HG03571 (cell line): ENCODE data around the gene SERAC1.

Experiments used
- ATAC-seq: cut with Tn5 transposase; IDR thresholded peaks from one replicate; pipeline ENCODE4 v1.9.1; 2021; ENCODE audit not compliant: unreplicated experiment

Gene SERAC1

DNA sequence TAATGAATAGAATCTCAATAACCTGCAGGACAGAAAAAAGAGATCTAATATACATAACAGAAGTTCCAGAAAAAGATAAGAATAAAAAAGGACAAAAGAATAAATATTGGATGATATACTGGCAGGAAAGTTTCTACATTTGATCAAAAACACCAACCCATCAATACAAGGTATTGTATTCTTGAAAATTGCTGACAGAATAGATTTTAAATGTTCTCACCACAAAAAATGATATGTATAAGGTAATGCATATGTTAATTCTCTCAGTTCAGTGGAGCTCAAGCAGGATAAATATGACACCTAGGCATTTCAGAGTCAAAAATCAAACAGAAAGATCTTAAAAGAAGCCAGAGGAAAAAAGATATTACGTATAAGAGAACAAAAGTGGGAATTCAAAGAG lies 43.8 kb downstream of the SERAC1 start:
- no peak for ATAC-seq

DNA sequence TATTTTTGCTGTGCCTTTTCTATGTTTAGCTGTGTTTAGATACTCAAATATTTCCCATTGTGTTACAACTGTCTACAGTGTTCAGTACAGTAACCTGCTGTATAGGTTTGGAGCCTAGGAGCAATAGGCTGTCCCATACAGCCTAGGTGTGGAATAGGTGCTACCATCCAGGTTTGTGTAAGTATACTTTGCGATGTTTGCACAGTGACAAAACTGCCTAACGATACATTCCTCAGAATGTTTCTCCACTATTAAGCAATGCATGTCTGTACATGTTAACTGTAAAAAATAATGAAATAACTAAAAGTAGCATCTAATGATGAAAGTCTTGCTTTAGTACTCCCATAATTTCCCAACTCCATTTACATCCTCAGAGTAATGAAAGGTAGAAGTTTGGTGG lies 46.0 kb downstream of the SERAC1 start:
- no peak for ATAC-seq

DNA sequence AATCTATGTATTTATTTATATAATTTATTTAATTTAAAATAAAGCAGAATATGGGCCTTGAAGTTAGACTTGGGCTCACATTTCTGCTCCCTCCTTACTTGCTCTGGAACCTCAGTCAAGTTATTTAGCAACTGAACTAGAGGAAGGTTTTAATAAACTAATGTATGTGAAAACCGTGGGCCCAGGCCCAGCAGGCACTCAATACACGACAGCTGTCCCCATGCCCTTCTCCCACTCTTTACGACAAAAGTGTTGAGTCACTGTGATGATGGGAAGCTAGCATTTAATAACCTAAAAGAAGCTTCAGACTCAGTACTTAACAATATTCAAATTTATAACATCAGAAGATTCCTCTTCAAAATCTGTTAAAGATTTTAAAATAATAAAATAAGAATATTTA lies 46.7 kb downstream of the SERAC1 start:
- ATAC-seq: no peak

DNA sequence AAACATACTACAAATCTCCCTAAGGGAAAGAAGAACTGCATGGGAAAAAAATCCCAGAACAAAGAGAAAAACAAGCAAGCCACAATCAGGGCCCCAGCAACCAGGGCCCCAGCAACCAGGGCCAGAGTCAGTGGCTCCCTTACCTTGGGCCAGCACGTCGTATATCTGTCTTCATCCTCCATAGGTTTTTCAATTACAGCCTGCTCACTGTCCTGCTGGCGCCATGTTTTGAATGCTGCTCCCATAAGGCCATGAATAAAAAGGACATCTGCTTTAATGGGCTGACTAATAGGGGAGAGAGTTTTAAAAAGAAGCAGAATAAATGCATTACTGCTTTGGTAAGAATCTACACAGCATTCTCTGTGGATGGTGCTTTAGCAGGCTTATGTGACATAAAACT lies 49.2 kb downstream of the SERAC1 start:
- ATAC-seq: no peak

DNA sequence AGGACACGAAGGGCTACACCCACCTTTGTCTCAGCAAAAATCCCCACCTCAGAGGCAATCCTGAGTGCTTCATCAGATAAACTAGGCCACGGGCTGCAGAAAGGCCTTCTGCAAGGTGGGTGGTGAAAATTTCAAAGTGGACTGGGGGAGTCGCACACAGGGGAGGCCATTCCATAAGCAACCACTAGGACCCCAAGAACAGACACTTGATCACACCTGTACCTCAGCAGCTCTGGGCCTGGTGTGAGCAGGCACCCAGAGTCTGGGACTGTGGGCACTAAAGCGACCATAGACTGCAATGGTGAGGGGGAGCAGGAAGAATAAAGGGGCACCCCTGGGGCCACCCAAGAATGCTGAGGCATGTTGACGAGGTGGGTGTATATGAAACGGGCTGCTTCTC lies 52.6 kb downstream of the SERAC1 start:
- ATAC-seq: no peak

DNA sequence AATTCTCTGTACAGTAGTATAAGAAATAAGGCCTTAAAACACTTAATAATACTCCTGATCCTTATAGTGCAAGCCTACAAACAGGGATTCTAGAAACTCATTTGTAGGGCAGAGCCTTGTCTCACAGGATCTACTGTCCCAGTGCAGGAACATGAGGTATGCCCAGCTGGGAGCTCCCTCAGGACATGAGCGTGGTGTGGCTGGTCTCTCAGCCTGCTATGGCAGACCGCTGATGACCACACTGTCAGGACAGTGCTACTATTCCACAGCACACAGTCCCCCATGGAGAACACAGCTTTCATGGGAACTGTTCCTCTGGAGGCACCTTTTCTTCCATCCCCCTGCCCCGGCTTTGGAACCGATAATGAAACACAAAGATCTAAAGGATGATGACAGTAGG lies 53.0 kb downstream of the SERAC1 start:
- ATAC-seq: no peak

DNA sequence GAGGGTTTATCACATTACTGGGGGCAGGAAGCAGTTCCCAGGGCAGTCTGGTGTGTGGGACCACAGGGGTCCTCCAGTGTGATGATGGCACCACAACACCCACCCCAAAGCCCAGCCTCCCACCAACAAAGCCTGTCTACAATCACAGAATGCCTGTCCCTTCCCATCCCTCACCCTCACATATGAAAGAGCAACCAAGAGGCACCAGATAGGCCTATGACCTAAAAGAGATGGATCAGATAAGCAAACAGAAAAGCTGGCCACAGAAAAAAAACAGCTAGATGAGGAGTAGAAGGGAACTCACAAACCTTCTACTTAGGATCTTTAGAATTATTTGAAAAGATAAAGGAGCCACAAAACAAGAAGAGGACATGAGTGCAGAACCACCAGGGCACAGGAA lies 54.3 kb downstream of the SERAC1 start:
- ATAC-seq: no peak

DNA sequence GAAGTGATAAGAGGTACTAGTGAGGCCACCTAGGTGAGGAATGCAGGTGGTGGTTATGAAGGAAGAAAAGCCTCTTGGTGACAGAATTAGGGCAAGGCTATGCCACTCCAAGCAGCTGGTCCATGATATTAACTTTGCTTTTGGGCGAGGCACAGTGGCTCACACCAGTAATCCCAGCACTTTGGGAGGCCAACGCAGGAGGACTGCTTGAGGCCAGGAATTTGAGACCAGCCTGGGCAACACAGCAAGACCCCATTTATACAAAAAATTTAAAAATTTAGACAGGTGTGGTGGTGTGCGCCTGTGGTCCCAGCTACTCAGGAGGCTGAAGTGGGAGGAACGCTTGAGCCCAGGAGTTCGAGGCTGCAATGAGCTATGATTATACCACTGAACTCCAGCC lies 56.1 kb downstream of the SERAC1 start:
- ATAC-seq: no peak

DNA sequence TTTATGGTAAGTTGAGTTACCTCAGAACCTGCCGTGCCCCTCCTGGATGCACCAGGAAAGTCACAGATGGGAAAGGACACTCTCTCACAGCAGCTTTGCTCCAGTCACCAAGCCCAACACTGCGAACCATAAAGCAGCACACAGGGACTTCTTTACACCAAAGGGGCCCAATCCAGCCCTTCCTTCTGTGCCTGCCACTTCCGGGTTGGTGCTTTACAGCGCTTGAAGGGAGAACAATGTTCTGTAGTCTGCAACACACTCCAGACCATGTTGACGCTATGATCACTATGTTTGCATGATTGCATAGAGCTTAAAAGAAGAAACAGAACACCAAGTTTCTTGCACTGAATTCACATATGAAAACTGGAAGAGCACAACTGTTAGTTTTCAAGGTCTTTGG lies 57.1 kb downstream of the SERAC1 start:
- no peak for ATAC-seq

DNA sequence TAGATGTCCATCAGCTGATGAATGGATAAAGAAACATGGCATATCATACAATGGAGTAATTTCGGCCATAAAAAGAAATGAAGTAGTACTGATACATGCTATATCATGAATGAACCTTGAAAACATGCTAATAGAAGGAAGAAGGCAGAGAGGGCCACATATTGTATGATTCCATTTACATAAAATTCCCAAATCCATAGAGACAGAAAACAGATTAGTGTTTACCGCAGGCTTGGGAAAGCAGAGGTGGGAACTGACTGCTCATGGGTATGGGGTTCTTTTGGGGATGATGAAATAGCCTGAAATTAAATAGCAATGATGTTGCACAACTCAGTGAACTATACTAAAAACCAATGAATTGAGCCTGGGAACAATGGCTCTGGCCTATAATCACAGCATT lies 58.3 kb downstream of the SERAC1 start:
- no peak for ATAC-seq

DNA sequence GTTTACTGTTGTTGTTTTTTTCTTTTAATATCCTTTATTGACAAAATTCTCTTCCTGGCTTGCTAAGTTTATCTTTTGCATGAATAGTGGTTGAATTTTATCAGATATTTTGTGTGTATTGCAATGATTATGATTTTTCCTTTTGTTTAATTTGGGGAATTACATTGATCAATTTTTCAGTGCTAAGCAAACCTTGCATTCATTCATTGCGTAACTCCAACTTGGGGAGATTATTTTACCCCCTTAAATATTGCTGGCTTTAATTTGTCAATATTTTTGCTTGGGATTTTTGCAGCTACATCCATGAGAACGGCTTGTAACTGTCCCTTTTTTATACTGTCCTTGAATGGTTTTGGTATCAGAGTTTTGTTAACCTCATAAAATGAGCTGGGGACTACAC lies 63.4 kb downstream of the SERAC1 start:
- ATAC-seq: no peak

DNA sequence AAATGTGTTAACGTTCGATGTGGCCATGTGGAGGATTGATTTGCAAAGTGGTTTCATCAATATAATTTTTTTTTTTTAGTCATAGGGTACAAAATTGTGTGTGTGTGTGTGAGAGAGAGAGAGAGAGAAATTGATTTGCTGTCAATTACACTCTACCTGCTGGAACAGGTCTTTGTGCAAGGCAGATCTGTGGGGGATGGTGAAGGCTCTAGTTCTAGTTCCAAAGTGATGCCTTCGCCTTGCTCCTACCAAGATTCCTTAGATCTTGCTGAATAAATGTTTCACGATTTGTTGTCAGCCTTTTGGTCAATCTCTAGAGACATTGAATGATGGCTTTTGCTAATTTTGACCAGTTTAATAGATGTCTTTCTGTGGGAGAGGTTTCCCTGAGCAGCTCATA lies 64.8 kb downstream of the SERAC1 start:
- ATAC-seq: no peak

DNA sequence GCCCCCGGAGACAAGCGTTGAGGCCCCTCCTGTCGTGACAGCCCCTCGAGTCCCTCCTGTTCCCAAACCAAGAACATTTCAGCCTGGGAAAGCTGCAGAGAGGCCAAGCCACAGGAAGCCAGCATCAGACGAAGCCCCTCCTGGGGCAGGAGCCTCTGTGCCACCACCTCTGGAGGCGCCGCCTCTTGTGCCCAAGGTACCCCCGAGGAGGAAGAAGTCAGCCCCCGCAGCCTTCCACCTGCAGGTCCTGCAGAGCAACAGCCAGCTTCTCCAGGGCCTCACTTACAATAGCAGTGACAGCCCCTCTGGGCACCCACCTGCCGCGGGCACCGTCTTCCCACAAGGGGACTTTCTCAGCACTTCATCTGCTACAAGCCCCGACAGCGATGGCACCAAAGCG lies 72.4 kb downstream of the SERAC1 start:
- ATAC-seq: no peak

DNA sequence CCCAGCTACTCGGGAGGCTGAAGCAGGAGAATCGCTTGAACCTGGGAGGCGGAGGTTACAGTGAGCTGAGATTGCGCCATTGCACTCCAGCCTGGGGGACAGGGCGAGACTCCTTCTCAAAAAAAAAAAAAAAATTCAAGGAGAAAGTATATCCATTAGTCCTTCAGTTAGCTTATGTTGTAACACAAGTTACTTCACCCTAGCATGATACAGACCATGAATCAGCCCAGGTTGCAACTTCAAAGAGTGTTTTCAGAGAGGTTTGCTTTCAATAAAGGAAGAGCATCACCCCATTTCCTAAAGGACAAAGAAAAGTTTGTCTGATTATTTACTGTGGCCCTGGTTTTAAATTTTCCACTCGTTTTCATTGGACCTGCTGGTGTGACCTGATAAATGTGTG lies 73.0 kb downstream of the SERAC1 start:
- no peak for ATAC-seq

DNA sequence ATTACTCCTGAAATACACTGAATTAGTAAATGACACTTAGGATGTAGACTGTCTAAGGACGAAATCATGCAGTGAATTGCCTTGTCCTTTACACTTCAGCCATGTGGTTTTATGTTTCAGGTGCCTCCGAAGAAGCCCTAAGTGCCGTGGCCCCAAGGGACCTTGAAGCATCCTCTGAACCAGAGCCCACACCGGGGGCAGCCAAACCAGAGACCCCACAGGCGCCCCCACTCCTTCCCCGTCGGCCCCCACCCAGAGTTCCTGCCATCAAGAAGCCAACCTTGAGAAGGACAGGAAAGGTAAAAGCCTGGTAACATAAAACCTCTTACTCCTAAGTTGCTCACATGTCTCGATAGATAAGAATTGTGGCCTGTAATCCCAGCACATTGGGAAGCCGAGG lies 75.3 kb downstream of the SERAC1 start:
- no peak for ATAC-seq

DNA sequence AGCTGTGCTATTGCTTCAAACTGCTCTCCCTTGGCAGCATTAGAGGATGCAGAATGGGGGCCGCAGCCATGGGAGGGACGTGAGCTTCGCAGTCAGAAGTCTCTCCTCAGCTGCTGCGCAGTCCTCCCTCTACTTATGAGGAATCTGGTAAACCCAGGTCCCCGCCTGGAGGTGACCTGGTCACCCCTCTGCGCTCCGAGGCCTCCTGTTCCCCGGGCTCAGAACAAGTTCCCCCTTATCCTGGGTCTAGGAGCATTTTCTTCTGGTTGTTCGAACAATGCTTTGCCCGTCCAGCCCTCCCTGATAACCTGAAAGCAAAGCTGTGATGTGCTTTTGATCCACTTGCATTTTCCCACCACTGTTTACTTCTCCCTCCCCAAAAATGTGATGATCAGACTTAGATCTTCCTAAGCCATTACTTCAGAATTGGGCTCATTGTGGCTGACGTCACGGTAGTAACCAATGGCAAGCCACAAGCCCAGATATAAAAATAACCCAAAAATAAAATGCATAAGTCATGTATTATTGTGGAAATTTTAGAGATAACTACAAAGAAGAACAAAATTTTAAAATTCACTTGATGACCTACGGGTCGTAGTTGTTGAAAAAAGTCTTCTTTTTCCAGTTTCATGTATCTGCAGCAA lies 80.7 kb downstream of the SERAC1 start:
- no peak for ATAC-seq

DNA sequence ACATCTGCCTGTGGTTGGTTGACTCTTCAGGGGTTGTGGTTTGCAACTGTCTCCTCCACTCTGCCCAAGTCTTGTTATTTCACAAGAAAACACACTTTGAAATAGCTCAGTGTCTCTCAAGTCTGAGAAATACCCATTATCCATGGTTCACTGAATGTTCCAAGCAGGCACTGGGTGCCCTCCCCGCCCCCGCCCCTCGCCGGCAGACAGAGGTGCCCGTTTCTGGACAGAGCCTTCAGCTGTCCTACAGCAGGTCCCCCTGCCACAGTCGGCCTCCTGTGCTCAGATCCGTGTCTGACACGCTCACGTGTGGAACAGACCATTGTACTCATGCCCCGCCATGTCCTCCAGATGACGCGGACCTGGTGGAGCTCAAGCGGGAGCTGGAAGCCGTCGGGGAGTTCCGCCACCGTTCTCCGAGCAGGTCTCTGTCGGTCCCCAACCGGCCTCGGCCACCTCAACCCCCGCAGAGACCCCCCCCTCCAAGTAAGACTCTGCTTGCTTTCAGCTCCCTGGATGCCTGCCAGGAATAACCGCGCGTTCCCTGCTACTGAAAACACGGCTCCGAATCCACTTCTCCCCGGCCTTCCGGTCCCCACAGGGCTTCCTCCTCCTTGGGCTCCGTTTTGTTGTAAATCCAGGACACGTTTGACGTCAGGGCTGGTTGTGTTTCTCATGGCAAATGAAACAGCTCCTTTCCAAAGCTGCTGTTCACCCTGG lies 81.4 kb downstream of the SERAC1 start:
- ATAC-seq: no peak

DNA sequence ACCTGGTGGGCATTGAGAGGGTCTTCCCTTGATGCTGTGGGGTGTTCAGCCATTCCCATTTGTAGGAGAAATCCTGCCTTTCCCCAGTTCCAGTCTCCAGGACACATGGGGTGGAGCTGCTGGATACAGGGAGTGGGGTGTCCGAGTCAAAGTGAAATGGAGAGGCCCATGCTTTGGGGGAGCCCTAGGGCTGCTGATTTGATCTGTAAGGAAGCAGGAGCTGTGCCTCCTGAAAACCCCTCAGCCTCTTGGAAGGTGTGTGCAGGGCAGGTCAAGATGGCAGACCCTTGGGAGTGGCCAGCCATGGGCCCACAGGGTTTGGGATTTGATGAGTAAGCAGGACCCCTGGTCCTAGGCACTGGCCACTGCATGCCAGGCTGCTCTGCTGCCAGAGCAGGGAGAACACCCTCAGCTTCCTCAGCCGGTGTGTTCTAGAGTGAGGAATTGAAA lies 82.0 kb downstream of the SERAC1 start:
- ATAC-seq: no peak

DNA sequence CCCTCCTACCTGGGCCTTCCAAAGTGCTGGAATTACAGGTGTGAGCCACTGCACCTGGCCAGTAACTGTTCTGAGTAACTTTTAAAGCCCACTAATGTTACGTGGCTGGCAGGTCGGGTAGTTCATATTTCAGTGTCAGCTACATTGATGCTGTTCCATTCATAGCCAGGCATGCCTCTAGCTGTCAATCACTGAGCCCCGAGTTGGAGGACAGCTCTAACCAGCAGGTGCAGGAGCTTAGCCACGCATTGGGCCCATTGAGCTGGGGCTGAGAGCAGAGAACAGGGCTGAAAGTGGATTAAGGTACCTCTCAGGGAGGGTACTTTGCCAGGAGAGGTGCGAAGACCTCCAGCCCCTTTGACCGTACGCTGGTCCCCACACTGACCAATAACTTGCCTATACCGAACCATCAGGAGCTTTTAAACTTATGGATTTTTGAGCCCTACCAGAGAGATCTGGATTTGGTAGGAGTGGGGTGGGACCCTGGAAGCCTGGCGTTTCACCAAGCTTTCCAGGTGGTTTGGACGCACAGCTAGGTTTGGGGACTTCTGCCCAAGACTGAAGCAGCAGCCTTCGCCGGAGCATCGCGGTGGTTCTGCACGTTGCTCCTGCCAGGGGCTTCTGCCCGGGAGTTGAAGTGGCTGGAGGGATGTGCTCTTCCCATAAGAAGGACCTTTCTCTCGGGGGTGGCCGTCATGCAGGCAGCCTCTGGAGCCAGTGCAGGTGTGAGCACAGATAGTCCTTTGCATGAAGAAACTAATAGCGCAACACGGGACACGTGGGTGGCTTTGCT lies 82.6 kb downstream of the SERAC1 start:
- no peak for ATAC-seq

DNA sequence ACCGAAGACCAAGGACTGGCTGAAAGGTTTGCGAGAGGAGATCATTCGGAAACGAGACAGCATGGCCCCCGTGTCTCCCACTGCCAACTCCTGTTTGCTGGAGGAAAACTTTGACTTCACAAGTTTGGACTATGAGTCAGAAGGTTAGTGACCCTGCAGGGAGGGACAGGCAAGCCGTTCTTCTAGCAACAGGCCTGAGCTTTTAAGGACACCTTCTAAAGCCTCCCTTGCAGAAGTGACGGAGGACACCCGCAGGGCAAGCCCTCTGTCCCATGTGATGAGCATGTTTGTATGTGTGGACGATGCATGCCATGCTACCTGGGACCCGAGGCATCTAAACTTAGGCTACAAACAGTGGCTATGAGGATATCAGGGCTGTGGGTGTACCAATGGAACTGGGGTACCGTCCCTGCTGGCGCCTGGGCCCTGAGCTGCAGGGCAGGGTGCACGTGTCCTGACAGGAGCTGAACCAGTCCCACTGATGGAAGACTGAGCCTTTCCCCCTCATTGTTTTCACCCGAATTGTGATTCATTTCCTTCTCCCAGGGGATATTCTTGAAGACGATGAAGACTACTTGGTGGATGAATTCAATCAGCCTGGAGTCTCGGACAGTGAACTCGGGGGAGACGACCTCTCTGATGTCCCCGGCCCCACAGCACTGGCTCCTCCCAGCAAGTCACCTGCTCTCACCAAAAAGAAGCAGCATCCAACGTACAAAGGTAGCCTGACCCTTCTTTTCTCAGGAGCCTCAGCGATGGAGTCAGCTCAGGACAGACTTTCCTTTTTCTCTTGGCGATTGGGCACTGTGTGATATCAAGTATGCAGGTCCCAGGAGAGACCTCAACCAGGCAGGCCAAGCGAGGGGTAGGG lies 84.4 kb downstream of the SERAC1 start:
- ATAC-seq: no peak

DNA sequence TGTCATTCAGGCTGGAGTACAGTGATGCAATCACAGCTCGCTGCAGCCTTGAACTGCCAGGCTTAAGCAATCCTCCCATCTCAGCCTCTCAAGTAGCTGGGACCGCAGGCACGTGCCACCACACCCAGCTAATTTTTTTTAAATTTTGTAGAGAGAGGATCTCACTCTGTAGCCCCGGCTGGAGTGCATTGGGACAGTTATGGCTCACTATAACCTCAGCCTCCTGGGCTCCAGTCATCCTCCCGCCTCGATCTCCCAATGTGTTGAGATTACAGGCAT lies 86.5 kb downstream of the SERAC1 start:
- ATAC-seq: no peak
